A549 (cell line): ENCODE results near the gene GORASP1. TPM values are rescaled to one million over a fixed set of nuclear protein-coding genes. Genes with fewer than 3 reads are reported as not detected.

ENCODE experiments used
- ATAC-seq, 2 experiments: fragments of 200-7000 bp in 1 of 2; fragments of >200 bp in 1 of 2; cut with Nextera tagmentation in 1 of 2; cut with Tn5 transposase in 1 of 2; 3 replicates each; pipeline versions ENCODE4 v1.8.0 to v1.9.1; 2018 to 2020; ENCODE audit warnings: mild to moderate bottlenecking in 1 of 2, moderate library complexity in 1 of 2
- CTCF ChIA-PET: fragments of 300-600 bp; sonication (Branson Sonifier 250); formaldehyde crosslinking; extraction: SDS; loops from one replicate; lab custom pipeline; 2021; ENCODE audit warnings: antibody characterized with exemption, inconsistent platforms; lab: Yijun Ruan, JAX
- POLR2A ChIA-PET: fragments of 350-600 bp; formaldehyde crosslinking; extraction: SDS; loops from one replicate; lab custom pipeline; 2021; ENCODE audit warnings: antibody characterized with exemption, inconsistent platforms; lab: Yijun Ruan, JAX
- DNase-seq, 2 experiments: peaks; one replicate each; pipeline versions ENCODE4 v3.0.0 to v3.0.0-alpha.2; 2011 to 2016; ENCODE audit warnings: low read depth in 1 of 2, low spot score in 1 of 2
- FAIRE-seq: peaks from 2 replicates; lab custom pipeline; 2011; peaks lifted over from hg19 to GRCh38; lab: Jason Lieb, UNC
- H3K27ac ChIP-seq, 2 experiments: fragments of >200 bp; sonication (Bioruptor Twin); formaldehyde crosslinking; 3 replicates each; pipeline ENCODE4 v1.5.1; 2016 to 2017
- H3K4me1 ChIP-seq: fragments of >200 bp; sonication (Bioruptor Twin); formaldehyde crosslinking; 3 replicates; pipeline ENCODE4 v1.6.1; 2016
- H3K4me2 ChIP-seq: fragments of >200 bp; sonication (Bioruptor Twin); formaldehyde crosslinking; 3 replicates; pipeline ENCODE4 v1.6.1; 2016
- H3K4me3 ChIP-seq: fragments of >200 bp; sonication (Bioruptor Twin); formaldehyde crosslinking; 3 replicates; pipeline ENCODE4 v1.5.1; 2016
- H3K9me3 ChIP-seq: fragments of >200 bp; sonication (Bioruptor Twin); formaldehyde crosslinking; 3 replicates; pipeline ENCODE4 v1.6.1; 2016
- BHLHE40 ChIP-seq: IDR thresholded peaks from 2 replicates; pipeline ENCODE4 v1.6.1; 2012; ENCODE audit warnings: low read depth, low read length, inconsistent platforms
- CBX2 ChIP-seq: fragments of 200-600 bp; sonication (generic); IDR thresholded peaks from 2 replicates; pipeline ENCODE4 v1.6.1; 2016; ENCODE audit warnings: low read depth, mild to moderate bottlenecking, borderline replicate concordance
- CEBPB ChIP-seq, 2 experiments: fragments of >200 bp in 1 of 2; sonication (Bioruptor Twin) in 1 of 2; formaldehyde crosslinking in 1 of 2; IDR thresholded peaks; 2 replicates each; pipeline ENCODE4 v1.6.1; 2012 to 2016
- EP300 ChIP-seq, 2 experiments: fragments of >200 bp; sonication (Bioruptor Twin); formaldehyde crosslinking; IDR thresholded peaks; 2 replicates in 1 of 2; 3 replicates in 1 of 2; pipeline ENCODE4 v1.6.1; 2016 to 2017
- FOSB ChIP-seq: fragments of 250-450 bp; sonication (Bioruptor Pico); IDR thresholded peaks from 2 replicates; pipeline ENCODE4 v1.5.0; 2020; ENCODE audit warnings: mild to moderate bottlenecking, moderate library complexity
- FOSL2 ChIP-seq, 2 experiments: fragments of 450-650 bp in 1 of 2; fragments of >200 bp in 1 of 2; sonication (Bioruptor Twin) in 1 of 2; formaldehyde crosslinking; IDR thresholded peaks; 2 replicates each; pipeline versions ENCODE4 v1.5.0 to v1.6.1; 2016 to 2020; ENCODE audit warnings: mild to moderate bottlenecking in 1 of 2, moderate library complexity in 1 of 2
- FOXS1 ChIP-seq: fragments of 250-450 bp; sonication (Bioruptor Pico); IDR thresholded peaks from 2 replicates; pipeline ENCODE4 v1.5.0; 2020; ENCODE audit warnings: mild to moderate bottlenecking, moderate library complexity
- GATA3 ChIP-seq: IDR thresholded peaks from 2 replicates; pipeline ENCODE4 v1.6.1; 2012; ENCODE audit warnings: borderline replicate concordance
- HDAC2 ChIP-seq: fragments of 200-600 bp; sonication (generic); IDR thresholded peaks from 2 replicates; pipeline ENCODE4 v1.6.1; 2016
- KDM1A ChIP-seq: fragments of 200-600 bp; sonication (generic); IDR thresholded peaks from 2 replicates; pipeline ENCODE4 v1.6.1; 2016; ENCODE audit warnings: low read depth, mild to moderate bottlenecking
- KDM5A ChIP-seq: fragments of 200-600 bp; sonication (generic); IDR thresholded peaks from 2 replicates; pipeline ENCODE4 v1.6.1; 2016; ENCODE audit warnings: antibody characterized with exemption, mild to moderate bottlenecking
- MAZ ChIP-seq: fragments of 150-350 bp; IDR thresholded peaks from 2 replicates; pipeline ENCODE4 v1.6.1; 2014; ENCODE audit warnings: antibody characterized with exemption, low read depth, low read length, borderline replicate concordance
- MYC ChIP-seq: IDR thresholded peaks from 2 replicates; pipeline ENCODE4 v1.6.1; 2012; ENCODE audit warnings: mild to moderate bottlenecking, inconsistent platforms, low read length, improper control_type of control experiment, borderline replicate concordance
- NFE2L2 ChIP-seq: fragments of 150-350 bp; conservative IDR thresholded peaks from 2 replicates; pipeline ENCODE4 v1.6.1; 2014; ENCODE audit warnings: low read length
- NR3C1 ChIP-seq: fragments of >200 bp; sonication (Bioruptor Twin); formaldehyde crosslinking; IDR thresholded peaks from 3 replicates; pipeline ENCODE4 v1.6.1; 2017
- POLR2A ChIP-seq: IDR thresholded peaks from 2 replicates; pipeline ENCODE4 v1.6.1; 2012; ENCODE audit warnings: mild to moderate bottlenecking, low read length
- POLR2AphosphoS2 ChIP-seq: conservative IDR thresholded peaks from 2 replicates; pipeline ENCODE4 v1.6.1; 2012; ENCODE audit warnings: low read length, improper control_type of control experiment, inconsistent platforms
- RAD21 ChIP-seq, 2 experiments: fragments of >200 bp in 1 of 2; sonication (Bioruptor Twin) in 1 of 2; formaldehyde crosslinking in 1 of 2; IDR thresholded peaks in 1 of 2; conservative IDR thresholded peaks in 1 of 2; 2 replicates in 1 of 2; 3 replicates in 1 of 2; pipeline ENCODE4 v1.6.1; 2012 to 2018; ENCODE audit warnings: inconsistent platforms in 1 of 2
- RCOR1 ChIP-seq: fragments of 150-350 bp; IDR thresholded peaks from 2 replicates; pipeline ENCODE4 v1.6.1; 2014; ENCODE audit warnings: antibody characterized with exemption, low read length, low read depth
- RFX5 ChIP-seq: fragments of 450-650 bp; IDR thresholded peaks from 2 replicates; pipeline ENCODE4 v1.7.1; 2014; ENCODE audit warnings: antibody characterized with exemption, mild to moderate bottlenecking, moderate library complexity
- RNF2 ChIP-seq: fragments of 200-600 bp; sonication (generic); IDR thresholded peaks from 2 replicates; pipeline ENCODE4 v1.6.1; 2016; ENCODE audit warnings: low read depth, mild to moderate bottlenecking, antibody characterized with exemption, moderate library complexity, borderline replicate concordance
- ZC3H11A ChIP-seq: fragments of 450-650 bp; IDR thresholded peaks from 2 replicates; pipeline ENCODE4 v1.6.1; 2014; ENCODE audit warnings: antibody characterized with exemption, mild to moderate bottlenecking
- ZNF302 ChIP-seq: fragments of 250-450 bp; sonication (Bioruptor Pico); IDR thresholded peaks from 2 replicates; pipeline ENCODE4 v1.9.0; 2021; ENCODE audit warnings: inconsistent platforms, mild to moderate bottlenecking, moderate library complexity
- ZSCAN20 ChIP-seq: fragments of 250-450 bp; sonication (Bioruptor Pico); IDR thresholded peaks from 2 replicates; pipeline ENCODE4 v1.8.0; 2022; ENCODE audit warnings: mild to moderate bottlenecking, moderate library complexity
- WGBS: methylation state at CpG from one replicate; pipeline ENCODE4 v1.1.6; 2017; ENCODE audit errors: missing lambda C conversion rate; 5-methylcytosine and 5-hydroxymethylcytosine counted together
- polyA plus RNA-seq, 4 experiments: library from polyadenylated mRNA; depleted of rRNA in 3 of 4; stranded (reverse); fragments of >200 nt; fragmentation: RNase III in 1 of 4; extraction: RNeasy Plus Mini Kit Qiagen cat#74134 plus additional on column Dnase treatment in 1 of 4; gene quantifications; 2 replicates in 3 of 4; 3 replicates in 1 of 4; pipeline ENCODE4 v1.2.3, GENCODE V29; 2011 to 2017
- TF ChIP-seq, protein P1 (sequence below): fragments of 450-650 bp; IDR thresholded peaks from 2 replicates; pipeline ENCODE4 v1.6.1; 2014; ENCODE audit warnings: antibody characterized with exemption
- TF ChIP-seq, protein P2 (sequence below): IDR thresholded peaks from 2 replicates; pipeline ENCODE4 v1.6.1; 2012; ENCODE audit warnings: low read depth, borderline replicate concordance
- TF ChIP-seq, protein P3 (sequence below): IDR thresholded peaks from 2 replicates; pipeline ENCODE4 v1.6.1; 2012
- TF ChIP-seq, protein P4 (sequence below): fragments of 250-450 bp; sonication (Bioruptor Pico); IDR thresholded peaks from 2 replicates; pipeline ENCODE4 v1.5.0; 2020; ENCODE audit warnings: low read depth, mild to moderate bottlenecking, moderate library complexity
- TF ChIP-seq, protein P5 (sequence below): fragments of 150-350 bp; IDR thresholded peaks from 2 replicates; pipeline ENCODE4 v1.6.1; 2014; ENCODE audit warnings: low read depth, mild to moderate bottlenecking, low read length

The GORASP1 gene
- polyA plus RNA-seq, 2 of the 4 experiments (the other 2 are of a cell fraction): 30.3 to 32.3 TPM

DNA sequence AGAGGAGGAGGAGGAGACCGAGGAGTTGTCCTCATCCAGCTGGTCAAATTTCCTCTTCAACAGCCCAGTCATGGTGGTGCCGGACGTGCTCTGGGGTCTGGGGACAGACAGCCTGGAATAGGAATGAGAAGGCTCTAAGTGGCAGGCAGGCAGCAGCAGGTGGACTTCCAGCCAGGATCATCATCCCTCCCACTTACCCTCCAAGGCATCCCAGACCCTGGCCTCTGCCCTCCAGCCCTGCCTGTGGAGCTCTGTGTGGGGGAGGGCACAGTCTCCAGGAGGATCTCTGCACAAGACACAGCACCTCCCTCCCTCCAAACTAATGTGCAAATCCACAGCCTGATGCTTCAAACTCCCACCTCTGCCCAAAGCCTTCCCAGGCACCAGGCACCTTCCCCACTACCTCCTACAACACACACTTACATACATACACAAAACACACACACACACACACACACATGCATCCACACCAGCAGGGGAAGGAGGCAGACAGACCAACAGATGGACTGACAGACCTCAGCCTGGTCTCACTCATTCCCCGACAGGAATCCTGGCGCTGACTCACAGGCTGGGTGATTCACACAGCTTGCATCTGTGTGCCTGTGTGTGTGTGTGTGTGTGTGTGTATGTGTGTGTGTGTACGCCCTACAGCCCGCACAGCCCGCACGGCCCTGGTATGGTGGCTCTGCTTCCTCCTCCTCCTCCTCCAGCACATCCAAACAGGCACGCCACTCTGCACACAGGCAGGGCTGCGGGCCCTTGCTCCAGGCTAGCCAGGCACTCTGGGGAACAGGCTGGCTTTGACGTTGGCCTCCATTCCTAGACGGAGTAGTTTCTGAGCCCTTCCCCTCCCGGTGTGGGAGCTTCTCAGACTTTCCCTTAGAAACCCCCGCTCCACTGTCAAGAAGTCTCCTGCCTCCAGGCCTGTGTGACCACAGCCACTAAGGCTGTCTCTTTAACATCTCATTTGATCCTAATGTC, 39.5 kb upstream of the GORASP1 start (continued):
- TF ChIP-seq ZSCAN20 (CRISPR knock-in tag): no peak
- TF ChIP-seq MYC: no peak
- no peak for TF ChIP-seq RFX5
- TF ChIP-seq ZC3H11A: no peak
- no peak for TF ChIP-seq KDM1A
- TF ChIP-seq RAD21 (conservative IDR thresholded peaks at IDR 0.05 in 1 of 2, IDR thresholded peaks at IDR 0.05 in 1 of 2): peak in 1 of 2 experiments; percentile 42; a peak in 1 of 5 replicates
- TF ChIP-seq FOSL2 (IDR thresholded peaks at IDR 0.05): peak; percentile 98
- TF ChIP-seq FOSL2 (CRISPR knock-in tag; IDR thresholded peaks at IDR 0.05): peak; percentile 99
- no peak for TF ChIP-seq CBX2
- TF ChIP-seq, protein P1, sequence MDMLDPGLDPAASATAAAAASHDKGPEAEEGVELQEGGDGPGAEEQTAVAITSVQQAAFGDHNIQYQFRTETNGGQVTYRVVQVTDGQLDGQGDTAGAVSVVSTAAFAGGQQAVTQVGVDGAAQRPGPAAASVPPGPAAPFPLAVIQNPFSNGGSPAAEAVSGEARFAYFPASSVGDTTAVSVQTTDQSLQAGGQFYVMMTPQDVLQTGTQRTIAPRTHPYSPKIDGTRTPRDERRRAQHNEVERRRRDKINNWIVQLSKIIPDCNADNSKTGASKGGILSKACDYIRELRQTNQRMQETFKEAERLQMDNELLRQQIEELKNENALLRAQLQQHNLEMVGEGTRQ: no peak
- peak; percentile 93 for TF ChIP-seq GATA3
- TF ChIP-seq CEBPB (IDR thresholded peaks at IDR 0.05): peak in 1 of 2 experiments; percentile 13; a peak in 1 of 4 replicates
- TF ChIP-seq NFE2L2: no peak

DNA sequence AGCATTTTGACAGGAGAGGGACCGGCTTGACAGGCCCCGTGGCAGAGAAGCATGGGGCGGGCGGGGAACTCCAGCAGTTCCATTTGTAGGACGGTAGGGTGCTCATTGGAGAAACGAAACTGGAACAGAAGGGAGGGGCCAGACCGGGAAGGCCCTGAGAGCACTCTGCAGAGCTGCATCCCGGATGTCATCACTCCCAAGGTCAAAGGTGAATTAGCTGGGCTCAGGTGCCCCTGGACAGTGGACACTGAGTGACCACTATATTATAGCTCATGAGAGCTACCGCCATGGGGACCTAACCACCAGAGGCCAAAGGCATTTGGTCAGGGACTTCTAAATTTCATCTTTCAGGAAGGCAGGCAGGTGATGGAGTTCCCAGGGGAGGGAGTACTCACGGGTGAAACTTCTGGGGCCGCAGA, 38.7 kb upstream of the GORASP1 start:
- FAIRE-seq (no peak), DNase-seq (no peak), ATAC-seq (no peak)
- peak overlapping the region; percentile 99 for H3K4me2 ChIP-seq
- H3K9me3 ChIP-seq: no peaks in the 10 kb centered on the region
- peak overlapping the region; percentile 94 to 96; a peak in 5 of 6 replicates for H3K27ac ChIP-seq
- no peak overlapping the region for H3K4me3 ChIP-seq
- H3K4me1 ChIP-seq: peaks cover 72% of the 10 kb centered on the region
- ChIA-PET CTCF (interaction anchor here (1.3 to 2.5 kb wide), 5 partner anchors 32 to 142 kb away, joined by 3 to 8 read pairs (median 6); partner anchors contain the start of genes GORASP1 and TTC21A), POLR2A (interaction anchor here (0.9 to 1.4 kb wide), 2 partner anchors 32 to 38 kb away, joined by 3 to 4 read pairs; partner anchors contain the start of genes GORASP1 and TTC21A)
- WGBS: 70% methylated on average over 11 of the region's 11 CpGs
- TF ChIP-seq ZNF302 (CRISPR knock-in tag) (no peak), POLR2A (no peak), POLR2AphosphoS2 (no peak), RCOR1 (no peak), MAZ (no peak), ZC3H11A (no peak), NR3C1 (no peak), RAD21 (conservative IDR thresholded peaks at IDR 0.05 in 1 of 2, IDR thresholded peaks at IDR 0.05 in 1 of 2) (no peak)
- TF ChIP-seq, protein P2, sequence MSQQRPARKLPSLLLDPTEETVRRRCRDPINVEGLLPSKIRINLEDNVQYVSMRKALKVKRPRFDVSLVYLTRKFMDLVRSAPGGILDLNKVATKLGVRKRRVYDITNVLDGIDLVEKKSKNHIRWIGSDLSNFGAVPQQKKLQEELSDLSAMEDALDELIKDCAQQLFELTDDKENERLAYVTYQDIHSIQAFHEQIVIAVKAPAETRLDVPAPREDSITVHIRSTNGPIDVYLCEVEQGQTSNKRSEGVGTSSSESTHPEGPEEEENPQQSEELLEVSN: no peak
- TF ChIP-seq, protein P3, sequence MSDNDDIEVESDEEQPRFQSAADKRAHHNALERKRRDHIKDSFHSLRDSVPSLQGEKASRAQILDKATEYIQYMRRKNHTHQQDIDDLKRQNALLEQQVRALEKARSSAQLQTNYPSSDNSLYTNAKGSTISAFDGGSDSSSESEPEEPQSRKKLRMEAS: no peak

DNA sequence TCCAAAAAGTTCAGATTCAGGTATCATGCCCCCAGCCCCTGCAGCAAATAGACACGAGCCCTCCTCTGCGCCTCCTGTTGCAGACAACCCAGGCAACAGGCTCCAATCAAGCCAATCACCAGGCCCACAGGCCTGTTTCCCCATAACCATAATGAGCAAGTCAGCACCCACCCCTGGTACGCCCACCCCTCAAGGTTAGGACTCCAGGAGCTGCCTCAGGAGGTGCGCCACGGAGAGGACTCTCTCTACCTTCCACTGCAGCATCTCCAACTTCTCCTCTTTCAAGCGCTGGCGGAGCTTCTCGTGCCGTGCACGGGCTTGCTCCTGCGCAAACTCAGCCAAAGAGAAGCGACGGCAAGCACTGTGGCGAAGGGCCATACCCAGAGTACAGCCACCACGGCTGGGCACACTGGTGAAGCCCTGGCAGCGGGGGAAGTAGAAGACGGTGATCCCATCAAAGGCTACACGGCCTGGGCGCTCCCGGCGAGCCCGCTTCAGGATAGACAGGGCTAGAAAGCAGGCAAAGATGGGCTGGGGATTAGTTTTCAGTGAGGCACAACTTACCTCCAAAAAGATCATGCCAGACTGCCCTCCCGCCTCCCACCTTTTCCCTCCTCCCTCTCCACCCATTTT, 37.4 kb upstream of the GORASP1 start:
- no peak for FAIRE-seq
- ChIA-PET POLR2A (no interaction called here), CTCF (interaction anchor here (0.6 to 1.9 kb wide), 4 partner anchors 45 to 143 kb away, joined by 3 to 6 read pairs (median 4); no protein-coding TSS in a partner anchor)
- Histone ChIP-seq H3K27ac (peak overlapping the region in 1 of 2 experiments; percentile 4; a peak in 1 of 6 replicates), H3K4me3 (no peak overlapping the region), H3K4me1 (peaks cover 69% of the 10 kb centered on the region), H3K4me2 (no peak overlapping the region), H3K9me3 (no peaks in the 10 kb centered on the region)
- WGBS: 94% methylated on average over 22 of the region's 23 CpGs
- DNase-seq: no peak
- no peak for ATAC-seq
- no peak for TF ChIP-seq FOSB (CRISPR knock-in tag)
- no peak for TF ChIP-seq HDAC2
- TF ChIP-seq, protein P4, sequence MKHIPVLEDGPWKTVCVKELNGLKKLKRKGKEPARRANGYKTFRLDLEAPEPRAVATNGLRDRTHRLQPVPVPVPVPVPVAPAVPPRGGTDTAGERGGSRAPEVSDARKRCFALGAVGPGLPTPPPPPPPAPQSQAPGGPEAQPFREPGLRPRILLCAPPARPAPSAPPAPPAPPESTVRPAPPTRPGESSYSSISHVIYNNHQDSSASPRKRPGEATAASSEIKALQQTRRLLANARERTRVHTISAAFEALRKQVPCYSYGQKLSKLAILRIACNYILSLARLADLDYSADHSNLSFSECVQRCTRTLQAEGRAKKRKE (CRISPR knock-in tag): no peak
- no peak for TF ChIP-seq NR3C1
- TF ChIP-seq EP300 (IDR thresholded peaks at IDR 0.05): no peak
- TF ChIP-seq, protein P5, sequence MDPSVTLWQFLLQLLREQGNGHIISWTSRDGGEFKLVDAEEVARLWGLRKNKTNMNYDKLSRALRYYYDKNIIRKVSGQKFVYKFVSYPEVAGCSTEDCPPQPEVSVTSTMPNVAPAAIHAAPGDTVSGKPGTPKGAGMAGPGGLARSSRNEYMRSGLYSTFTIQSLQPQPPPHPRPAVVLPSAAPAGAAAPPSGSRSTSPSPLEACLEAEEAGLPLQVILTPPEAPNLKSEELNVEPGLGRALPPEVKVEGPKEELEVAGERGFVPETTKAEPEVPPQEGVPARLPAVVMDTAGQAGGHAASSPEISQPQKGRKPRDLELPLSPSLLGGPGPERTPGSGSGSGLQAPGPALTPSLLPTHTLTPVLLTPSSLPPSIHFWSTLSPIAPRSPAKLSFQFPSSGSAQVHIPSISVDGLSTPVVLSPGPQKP: no peak
- no peak for TF ChIP-seq FOXS1 (CRISPR knock-in tag)
- TF ChIP-seq BHLHE40: no peak
- TF ChIP-seq GATA3: no peak
- no peak for TF ChIP-seq KDM5A
- no peak for TF ChIP-seq RNF2
- no peak for TF ChIP-seq RFX5
- no peak for TF ChIP-seq FOSL2 (IDR thresholded peaks at IDR 0.05)
- no peak for TF ChIP-seq FOSL2 (CRISPR knock-in tag; IDR thresholded peaks at IDR 0.05)
